MCF 10A (cell line): Measurements from ENCODE around the gene SAA2. TPM values are rescaled to one million over a fixed set of nuclear protein-coding genes. Genes with fewer than 3 reads are reported as not detected.
A peak's percentile ranks its signal among the peaks of the same experiment; 100 is the strongest.

Experiments
- BruUV-seq: library from RNA; stranded (reverse); fragments of 400-500 nt; replicated peaks from 2 replicates; lab custom pipeline; 2021; lab: Mats Ljungman, UMichigan
- CTCF ChIA-PET: fragments of 300-600 bp; sonication (Branson Sonifier 250); formaldehyde crosslinking; extraction: SDS; loops from one replicate; lab custom pipeline; 2021; ENCODE audit warnings: antibody characterized with exemption, inconsistent platforms; lab: Yijun Ruan, JAX
- POLR2A ChIA-PET: fragments of 300-600, 350-650 bp; sonication (Branson Sonifier 250); formaldehyde crosslinking; extraction: SDS; loops from one replicate; lab custom pipeline; 2020; ENCODE audit warnings: antibody characterized with exemption, inconsistent platforms; lab: Yijun Ruan, JAX
- DNase-seq: peaks from one replicate; pipeline ENCODE4 v3.0.0-alpha.2; 2018; ENCODE audit not compliant: unreplicated experiment
- H3K27ac Mint-ChIP-seq: one replicate; pipeline ENCODE4 v1.8.0; 2022; ENCODE audit warnings: mild to moderate bottlenecking, low read depth, mixed read lengths; ENCODE audit not compliant: unreplicated experiment
- H3K27me3 Mint-ChIP-seq: one replicate; pipeline ENCODE4 v1.8.0; 2022; ENCODE audit warnings: mixed read lengths; ENCODE audit not compliant: insufficient read depth, unreplicated experiment
- H3K36me3 Mint-ChIP-seq: one replicate; pipeline ENCODE4 v1.8.0; 2022; ENCODE audit warnings: mild to moderate bottlenecking, moderate library complexity, mixed read lengths; ENCODE audit not compliant: insufficient read depth, unreplicated experiment
- H3K4me1 Mint-ChIP-seq: one replicate; pipeline ENCODE4 v1.8.0; 2022; ENCODE audit warnings: mixed read lengths; ENCODE audit not compliant: insufficient read depth, unreplicated experiment
- H3K4me3 Mint-ChIP-seq: one replicate; pipeline ENCODE4 v1.8.0; 2022; ENCODE audit warnings: mild to moderate bottlenecking, moderate library complexity, mixed read lengths; ENCODE audit not compliant: unreplicated experiment
- H3K9me3 Mint-ChIP-seq: one replicate; pipeline ENCODE4 v1.8.0; 2022; ENCODE audit warnings: mixed read lengths; ENCODE audit not compliant: unreplicated experiment
- CTCF ChIP-seq: fragments of 200-600 bp; IDR thresholded peaks from one replicate; pipeline ENCODE4 v1.8.0; 2022; ENCODE audit warnings: antibody characterized with exemption, mild to moderate bottlenecking; ENCODE audit not compliant: unreplicated experiment
- intact Hi-C: fragments of 100-400 bp; cut with micrococcal nuclease; formaldehyde crosslinking; loops from 2 replicates; pipeline ENCODE4 v1.14.1; 2022
- total RNA-seq: library from RNA; stranded (reverse); gene quantifications from 2 replicates; pipeline ENCODE4 v1.2.3, GENCODE V29; 2022

SAA2 gene
- total RNA-seq, 1 experiment from 2014 or later = 12.7 TPM

DNA sequence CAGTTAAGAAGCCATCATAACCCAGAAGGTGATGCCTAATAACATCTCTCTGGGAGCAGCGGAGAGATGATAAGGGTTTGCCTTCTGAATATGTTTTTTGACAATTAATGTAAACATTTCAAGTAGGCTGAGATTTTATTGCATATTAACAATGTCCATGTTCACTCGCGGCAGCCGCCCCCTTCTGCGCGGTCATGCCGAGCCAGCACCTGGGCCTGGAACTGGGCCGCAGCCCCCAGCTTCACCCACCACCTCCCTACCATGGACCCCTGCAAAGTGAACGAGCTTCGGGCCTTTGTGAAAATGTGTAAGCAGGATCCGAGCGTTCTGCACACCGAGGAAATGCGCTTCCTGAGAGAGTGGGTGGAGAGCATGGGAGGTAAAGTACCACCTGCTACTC is 13.3 kb upstream of the SAA2 start:
- ChIA-PET POLR2A (no interaction called here), CTCF (no interaction called here)
- Mint-ChIP-seq H3K4me1 (peaks cover 21% of the 10 kb centered on the region), H3K27ac (no peak overlapping the region), H3K27me3 (no peaks in the 10 kb centered on the region), H3K4me3 (no peak overlapping the region), H3K9me3 (no peaks in the 10 kb centered on the region), H3K36me3 (no peaks in the 10 kb centered on the region)
- no peak for TF ChIP-seq CTCF
- no peak for DNase-seq
- intact Hi-C loops = no loop called here
- BruUV-seq = no TSS peak

DNA sequence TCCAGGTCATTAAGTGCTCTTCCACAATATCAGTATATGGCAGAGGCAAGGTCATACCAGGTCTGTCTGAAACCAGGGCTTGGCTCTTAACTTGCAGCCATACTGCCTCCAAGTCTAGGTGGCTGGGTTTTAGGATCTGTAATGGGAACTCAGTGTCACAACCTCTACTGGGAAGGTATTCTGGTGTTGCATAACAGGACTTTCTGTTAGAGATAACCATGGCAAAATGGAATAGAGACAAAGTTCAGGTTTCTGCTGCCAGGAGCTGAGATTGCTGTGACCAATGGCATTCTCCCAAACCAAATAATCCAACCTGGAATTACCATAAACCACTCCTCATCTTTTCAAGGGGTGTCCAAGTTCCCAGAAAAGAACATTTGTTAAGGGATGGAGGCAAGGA is 10.8 kb upstream of the SAA2 start:
- H3K4me3 Mint-ChIP-seq = no peak overlapping the region
- intact Hi-C loops = no loop called here
- no peaks in the 10 kb centered on the region for H3K27me3 Mint-ChIP-seq
- ChIA-PET POLR2A (interaction anchor here (0.6 to 1.9 kb wide), 5 partner anchors 9 to 135 kb away, joined by 3 to 5 read pairs (median 3); partner anchors contain the start of gene LDHA), CTCF (no interaction called here)
- no TSS peak for BruUV-seq
- H3K9me3 Mint-ChIP-seq = no peaks in the 10 kb centered on the region
- no peak overlapping the region for H3K27ac Mint-ChIP-seq
- TF ChIP-seq CTCF = no peak
- peaks cover 5% of the 10 kb centered on the region for H3K4me1 Mint-ChIP-seq
- H3K36me3 Mint-ChIP-seq = no peaks in the 10 kb centered on the region
- peak; percentile 47 for DNase-seq

DNA sequence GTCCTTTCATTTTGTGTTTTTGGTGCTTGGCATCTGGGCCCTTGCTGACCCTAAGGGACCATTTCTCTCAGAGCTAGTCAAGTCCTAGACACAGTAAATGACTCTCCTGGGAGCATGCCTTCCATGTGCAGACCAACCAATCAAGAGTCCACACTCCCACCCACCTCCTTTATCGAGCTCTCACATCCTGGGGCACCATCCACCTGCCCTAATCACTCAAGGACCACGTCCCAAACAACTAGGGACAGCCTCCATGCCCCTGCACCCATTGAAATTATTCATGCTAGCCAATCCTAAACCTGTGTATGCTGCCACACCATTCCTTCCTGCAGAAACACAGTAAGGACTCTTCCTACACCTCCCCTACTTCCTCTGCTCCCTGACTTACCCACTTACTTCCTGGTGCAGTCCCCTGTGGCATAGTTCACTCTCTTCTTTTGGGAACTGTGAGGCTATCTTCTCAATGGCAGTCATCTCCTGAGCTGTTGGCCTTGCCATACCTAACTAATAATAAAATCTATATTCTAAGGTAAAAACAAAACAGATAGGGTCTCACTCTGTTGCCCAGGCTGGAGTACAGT is 6.4 kb upstream of the SAA2 start:
- Mint-ChIP-seq H3K36me3 (no peaks in the 10 kb centered on the region), H3K9me3 (no peaks in the 10 kb centered on the region), H3K4me3 (no peak overlapping the region), H3K4me1 (peaks cover 9% of the 10 kb centered on the region), H3K27me3 (no peaks in the 10 kb centered on the region), H3K27ac (no peak overlapping the region)
- BruUV-seq = no TSS peak
- TF ChIP-seq CTCF = no peak
- intact Hi-C loops = no loop called here
- POLR2A ChIA-PET = no interaction called here
- CTCF ChIA-PET = interaction anchor here (1.1 to 1.3 kb wide), 2 partner anchors 9 to 11 kb away, joined by 3 to 5 read pairs; no protein-coding TSS in a partner anchor
- DNase-seq = no peak

- POLR2A ChIA-PET = interaction anchor here (0.9 kb wide), 1 partner anchor 12 kb away, joined by 3 read pairs; no protein-coding TSS in a partner anchor
- BruUV-seq = no TSS peak
- TF ChIP-seq CTCF = no peak
- DNase-seq = no peak
- no peaks in the 10 kb centered on the region for H3K27me3 Mint-ChIP-seq
- H3K4me3 Mint-ChIP-seq = no peak overlapping the region
- no peaks in the 10 kb centered on the region for H3K9me3 Mint-ChIP-seq
- peaks cover 14% of the 10 kb centered on the region for H3K4me1 Mint-ChIP-seq
- H3K36me3 Mint-ChIP-seq = no peaks in the 10 kb centered on the region
- CTCF ChIA-PET = interaction anchor here (1.3 kb wide), 1 partner anchor 10 kb away, joined by 5 read pairs; no protein-coding TSS in a partner anchor
- intact Hi-C loops = no loop called here
- no peak overlapping the region for H3K27ac Mint-ChIP-seq
These were observed 5.4 kb upstream of the SAA2 start for GRCh38 chr11:18253778-18254338.
